ENCODE data around the gene SCYGR3.

DNA sequence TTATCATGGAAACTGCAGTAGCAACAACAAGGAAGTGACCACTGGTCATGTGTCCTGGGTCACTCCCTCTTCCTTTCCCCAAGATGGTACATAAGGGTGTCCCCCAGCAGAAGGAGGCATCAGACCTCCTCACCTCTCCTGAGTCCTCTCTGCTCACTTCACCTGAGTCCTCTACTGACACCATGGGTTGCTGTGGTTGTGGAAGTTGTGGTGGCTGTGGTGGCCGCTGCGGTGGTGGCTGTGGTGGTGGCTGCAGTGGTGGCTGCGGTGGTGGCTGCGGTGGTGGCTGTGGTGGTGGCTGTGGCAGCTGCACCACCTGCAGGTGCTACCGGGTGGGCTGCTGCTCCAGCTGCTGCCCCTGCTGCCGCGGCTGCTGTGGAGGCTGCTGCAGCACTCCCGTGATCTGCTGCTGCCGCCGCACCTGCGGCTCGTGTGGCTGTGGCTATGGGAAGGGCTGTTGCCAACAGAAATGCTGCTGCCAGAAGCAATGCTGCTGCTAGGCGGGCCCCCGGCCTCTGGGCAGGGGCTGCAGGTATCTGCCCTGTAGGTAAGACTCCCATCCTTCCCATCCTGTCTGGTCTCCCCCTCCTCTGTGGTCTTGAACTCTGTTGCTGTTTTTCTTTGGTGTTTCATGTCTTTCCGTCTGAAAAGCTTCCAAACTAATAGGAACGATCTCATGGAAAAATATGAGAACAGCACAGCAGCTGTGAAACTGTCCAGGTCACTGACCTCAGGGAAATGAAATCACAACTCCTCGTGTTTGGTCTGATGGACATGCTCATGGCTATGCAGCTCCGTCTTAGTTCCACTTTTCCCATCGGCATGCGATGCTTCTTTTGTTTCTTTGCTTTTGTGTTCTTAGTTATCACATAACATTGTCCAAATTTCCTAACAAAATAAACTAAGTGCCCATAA, 2.9 kb upstream of the SCYGR3 start, which contains the start of gene SCYGR4:
- TF ChIP-seq, protein P1, sequence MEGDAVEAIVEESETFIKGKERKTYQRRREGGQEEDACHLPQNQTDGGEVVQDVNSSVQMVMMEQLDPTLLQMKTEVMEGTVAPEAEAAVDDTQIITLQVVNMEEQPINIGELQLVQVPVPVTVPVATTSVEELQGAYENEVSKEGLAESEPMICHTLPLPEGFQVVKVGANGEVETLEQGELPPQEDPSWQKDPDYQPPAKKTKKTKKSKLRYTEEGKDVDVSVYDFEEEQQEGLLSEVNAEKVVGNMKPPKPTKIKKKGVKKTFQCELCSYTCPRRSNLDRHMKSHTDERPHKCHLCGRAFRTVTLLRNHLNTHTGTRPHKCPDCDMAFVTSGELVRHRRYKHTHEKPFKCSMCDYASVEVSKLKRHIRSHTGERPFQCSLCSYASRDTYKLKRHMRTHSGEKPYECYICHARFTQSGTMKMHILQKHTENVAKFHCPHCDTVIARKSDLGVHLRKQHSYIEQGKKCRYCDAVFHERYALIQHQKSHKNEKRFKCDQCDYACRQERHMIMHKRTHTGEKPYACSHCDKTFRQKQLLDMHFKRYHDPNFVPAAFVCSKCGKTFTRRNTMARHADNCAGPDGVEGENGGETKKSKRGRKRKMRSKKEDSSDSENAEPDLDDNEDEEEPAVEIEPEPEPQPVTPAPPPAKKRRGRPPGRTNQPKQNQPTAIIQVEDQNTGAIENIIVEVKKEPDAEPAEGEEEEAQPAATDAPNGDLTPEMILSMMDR (IDR thresholded peaks at IDR 0.05) = no peak
- TF ChIP-seq EZH2 (IDR thresholded peaks at IDR 0.05; ENCODE audit: borderline replicate concordance, insufficient read depth, low read depth, low read length, poor library complexity, severe bottlenecking) = no peak

All from B cell (primary cell).